Measurements from ENCODE around the gene RAB39A.
"Not testable (repeated sequence)": the region's sequence is repeated elsewhere in the genome, so short reads cannot be mapped to it uniquely, and the experiment has no call there.

Gene RAB39A

GRCh38 chr11:107928046-107928766, at the start of gene RAB39A:
RAB39A (plus strand) TSS chr11:107928448; CDS start chr11:107928569, 121 bp downstream.
- DNase-seq (ENCODE audit: low read depth) = peak; percentile 27

GRCh38 chr11:107881471-107881870, 46.8 kb upstream of the RAB39A start:
- DNase-seq (ENCODE audit: low read depth) = not testable (repeated sequence)

GRCh38 chr11:107882095-107882820, 46.0 kb upstream of the RAB39A start:
- DNase-seq (ENCODE audit: low read depth) = no peak

GRCh38 chr11:107898270-107898669, 30.0 kb upstream of the RAB39A start:
- DNase-seq (ENCODE audit: low read depth) = no peak

- no peak for DNase-seq (ENCODE audit: low read depth)
These were observed 20.0 kb upstream of the RAB39A start for GRCh38 chr11:107908211-107908610.

GRCh38 chr11:107912415-107912814, 15.8 kb upstream of the RAB39A start:
- DNase-seq (ENCODE audit: low read depth) = not testable (repeated sequence)

- DNase-seq (ENCODE audit: low read depth) = no peak
These were observed 13.0 kb upstream of the RAB39A start for GRCh38 chr11:107915229-107915628.

- DNase-seq (ENCODE audit: low read depth) = no peak
These were observed 11.5 kb upstream of the RAB39A start for GRCh38 chr11:107916671-107917241.

GRCh38 chr11:107921997-107922396, 6.3 kb upstream of the RAB39A start:
- DNase-seq (ENCODE audit: low read depth) = no peak

- not testable (repeated sequence) for DNase-seq (ENCODE audit: low read depth)
These were observed 4.7 kb upstream of the RAB39A start for GRCh38 chr11:107923519-107923918.

GRCh38 chr11:107924306-107924705, 3.9 kb upstream of the RAB39A start:
- no peak for DNase-seq (ENCODE audit: low read depth)

GRCh38 chr11:107927559-107927958, 689 bp upstream of the RAB39A start:
- no peak for DNase-seq (ENCODE audit: low read depth)

GRCh38 chr11:107928767-107929507, 689 bp downstream of the RAB39A start:
- DNase-seq (ENCODE audit: low read depth) = no peak

GRCh38 chr11:107929611-107930200, 1.5 kb downstream of the RAB39A start:
- no peak for DNase-seq (ENCODE audit: low read depth)

GRCh38 chr11:107931206-107931605, 3.0 kb downstream of the RAB39A start:
- DNase-seq (ENCODE audit: low read depth) = no peak

GRCh38 chr11:107947904-107948303, 19.7 kb downstream of the RAB39A start:
- DNase-seq (ENCODE audit: low read depth) = no peak

- not testable (repeated sequence) for DNase-seq (ENCODE audit: low read depth)
These were observed 20.1 kb downstream of the RAB39A start for GRCh38 chr11:107948328-107948727.

GRCh38 chr11:107951155-107951554, 22.9 kb downstream of the RAB39A start:
- DNase-seq (ENCODE audit: low read depth) = no peak

- DNase-seq (ENCODE audit: low read depth) = no peak
These were observed 25.2 kb downstream of the RAB39A start for GRCh38 chr11:107953446-107953845.

GRCh38 chr11:107956543-107956942, 28.3 kb downstream of the RAB39A start:
- DNase-seq (ENCODE audit: low read depth) = no peak

- no peak for DNase-seq (ENCODE audit: low read depth)
These were observed 28.9 kb downstream of the RAB39A start for GRCh38 chr11:107957109-107957588.

- no peak for DNase-seq (ENCODE audit: low read depth)
These were observed 33.2 kb downstream of the RAB39A start for GRCh38 chr11:107961480-107961879.
